ENCODE measurements around the gene ADGRA3.

Gene ADGRA3

GRCh38 chr4:22348410-22348809, 167.5 kb downstream of the ADGRA3 start:
- Histone ChIP-seq H3K4me1 (ENCODE audit: insufficient read depth, low read length, poor library complexity, severe bottlenecking) (no peaks in the 10 kb centered on the region), H3K9me3 (ENCODE audit: insufficient read depth, low read depth, low read length) (no peaks in the 10 kb centered on the region), H3F3A (ENCODE audit: low read depth) (no peaks in the 10 kb centered on the region), H2AFZ (ENCODE audit: low read length) (no peak overlapping the region), H3K79me2 (ENCODE audit: insufficient read depth, low read length) (no peaks in the 10 kb centered on the region), H3K9me2 (replicated peaks; ENCODE audit: low read depth, low read length) (no peaks in the 10 kb centered on the region), H3K4me2 (ENCODE audit: low read depth, low read length, poor library complexity, severe bottlenecking) (no peak overlapping the region), H4K20me1 (ENCODE audit: insufficient read depth, low read length, poor library complexity, severe bottlenecking) (no peaks in the 10 kb centered on the region), H3K9ac (ENCODE audit: low read depth, low read length, poor library complexity, severe bottlenecking) (no peak overlapping the region), H3K27me3 (ENCODE audit: insufficient read depth, low read length, poor library complexity, severe bottlenecking) (no peaks in the 10 kb centered on the region), H3K36me3 (ENCODE audit: insufficient read depth, low read length) (no peaks in the 10 kb centered on the region), H3K4me3 (ENCODE audit: low read length, poor library complexity, severe bottlenecking) (no peak overlapping the region)
- TF ChIP-seq EZH2phosphoT487 (IDR thresholded peaks at IDR 0.05; ENCODE audit: borderline replicate concordance) = no peak

GRCh38 chr4:22345678-22346077, 170.2 kb downstream of the ADGRA3 start:
- H3K9me3 ChIP-seq (ENCODE audit: insufficient read depth, low read depth, low read length) = no peaks in the 10 kb centered on the region
- no peaks in the 10 kb centered on the region for H3F3A ChIP-seq (ENCODE audit: low read depth)
- no peaks in the 10 kb centered on the region for H3K9me2 ChIP-seq (replicated peaks; ENCODE audit: low read depth, low read length)
- H3K4me3 ChIP-seq (ENCODE audit: low read length, poor library complexity, severe bottlenecking) = no peak overlapping the region
- H3K4me1 ChIP-seq (ENCODE audit: insufficient read depth, low read length, poor library complexity, severe bottlenecking) = no peaks in the 10 kb centered on the region
- no peak overlapping the region for H3K4me2 ChIP-seq (ENCODE audit: low read depth, low read length, poor library complexity, severe bottlenecking)
- H4K20me1 ChIP-seq (ENCODE audit: insufficient read depth, low read length, poor library complexity, severe bottlenecking) = no peaks in the 10 kb centered on the region
- H2AFZ ChIP-seq (ENCODE audit: low read length) = no peak overlapping the region
- no peak overlapping the region for H3K9ac ChIP-seq (ENCODE audit: low read depth, low read length, poor library complexity, severe bottlenecking)
- no peaks in the 10 kb centered on the region for H3K79me2 ChIP-seq (ENCODE audit: insufficient read depth, low read length)
- no peaks in the 10 kb centered on the region for H3K27me3 ChIP-seq (ENCODE audit: insufficient read depth, low read length, poor library complexity, severe bottlenecking)
- no peak for TF ChIP-seq EZH2phosphoT487 (IDR thresholded peaks at IDR 0.05; ENCODE audit: borderline replicate concordance)
- no peak for TF ChIP-seq CTCF (conservative IDR thresholded peaks at IDR 0.05; ENCODE audit: low read length)
- no peaks in the 10 kb centered on the region for H3K36me3 ChIP-seq (ENCODE audit: insufficient read depth, low read length)

- Histone ChIP-seq H3K79me2 (ENCODE audit: insufficient read depth, low read length) (no peaks in the 10 kb centered on the region), H3K9me3 (ENCODE audit: insufficient read depth, low read depth, low read length) (no peaks in the 10 kb centered on the region), H3K4me3 (ENCODE audit: low read length, poor library complexity, severe bottlenecking) (no peak overlapping the region), H3K9ac (ENCODE audit: low read depth, low read length, poor library complexity, severe bottlenecking) (no peak overlapping the region), H3K36me3 (ENCODE audit: insufficient read depth, low read length) (no peaks in the 10 kb centered on the region), H4K20me1 (ENCODE audit: insufficient read depth, low read length, poor library complexity, severe bottlenecking) (no peaks in the 10 kb centered on the region), H3K27me3 (ENCODE audit: insufficient read depth, low read length, poor library complexity, severe bottlenecking) (no peaks in the 10 kb centered on the region), H3K4me2 (ENCODE audit: low read depth, low read length, poor library complexity, severe bottlenecking) (no peak overlapping the region), H3K9me2 (replicated peaks; ENCODE audit: low read depth, low read length) (no peaks in the 10 kb centered on the region), H2AFZ (ENCODE audit: low read length) (no peak overlapping the region), H3K4me1 (ENCODE audit: insufficient read depth, low read length, poor library complexity, severe bottlenecking) (no peaks in the 10 kb centered on the region), H3F3A (ENCODE audit: low read depth) (no peaks in the 10 kb centered on the region)
- TF ChIP-seq CTCF (conservative IDR thresholded peaks at IDR 0.05; ENCODE audit: low read length) (no peak), EZH2phosphoT487 (IDR thresholded peaks at IDR 0.05; ENCODE audit: borderline replicate concordance) (no peak)
Measured at GRCh38 chr4:22345055-22345454, 170.8 kb downstream of the ADGRA3 start.

GRCh38 chr4:22343606-22344005, 172.3 kb downstream of the ADGRA3 start:
- Histone ChIP-seq H2AFZ (ENCODE audit: low read length) (no peak overlapping the region), H3K4me1 (ENCODE audit: insufficient read depth, low read length, poor library complexity, severe bottlenecking) (no peaks in the 10 kb centered on the region), H4K20me1 (ENCODE audit: insufficient read depth, low read length, poor library complexity, severe bottlenecking) (no peaks in the 10 kb centered on the region), H3K9ac (ENCODE audit: low read depth, low read length, poor library complexity, severe bottlenecking) (no peak overlapping the region), H3K4me3 (ENCODE audit: low read length, poor library complexity, severe bottlenecking) (no peak overlapping the region), H3K36me3 (ENCODE audit: insufficient read depth, low read length) (no peaks in the 10 kb centered on the region), H3K4me2 (ENCODE audit: low read depth, low read length, poor library complexity, severe bottlenecking) (no peak overlapping the region), H3K79me2 (ENCODE audit: insufficient read depth, low read length) (no peaks in the 10 kb centered on the region), H3F3A (ENCODE audit: low read depth) (no peaks in the 10 kb centered on the region), H3K27me3 (ENCODE audit: insufficient read depth, low read length, poor library complexity, severe bottlenecking) (no peaks in the 10 kb centered on the region), H3K9me3 (ENCODE audit: insufficient read depth, low read depth, low read length) (no peaks in the 10 kb centered on the region), H3K9me2 (replicated peaks; ENCODE audit: low read depth, low read length) (no peaks in the 10 kb centered on the region)
- TF ChIP-seq CTCF (conservative IDR thresholded peaks at IDR 0.05; ENCODE audit: low read length) = no peak
- no peak for TF ChIP-seq EZH2phosphoT487 (IDR thresholded peaks at IDR 0.05; ENCODE audit: borderline replicate concordance)
